Measurements from ENCODE around the gene CHIT1. TPM values are rescaled to one million over a fixed set of nuclear protein-coding genes. Genes with fewer than 3 reads are reported as not detected.

The CHIT1 gene
- polyA plus RNA-seq, 1 donor from 2014 or later = not detected

DNA sequence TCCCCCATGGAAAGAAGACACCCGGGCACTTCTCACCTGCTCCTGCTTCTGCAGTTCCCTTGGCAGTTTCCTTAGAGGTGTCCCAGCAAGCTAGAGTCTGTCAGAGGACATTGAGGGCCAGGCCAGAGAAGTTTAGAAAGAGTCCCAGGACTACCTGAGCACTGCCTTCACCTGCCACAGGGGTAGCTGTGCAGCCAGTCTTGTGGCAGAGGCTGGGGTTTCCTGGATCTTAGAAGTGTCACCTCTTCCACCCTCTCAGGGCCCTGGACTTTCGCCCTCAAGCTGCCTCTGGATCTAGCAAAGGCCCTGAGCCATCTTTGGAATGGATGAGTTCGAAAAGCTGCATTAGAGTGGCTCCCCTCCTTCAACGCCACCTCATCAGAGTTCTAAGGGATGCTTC lies 41.0 kb upstream of the CHIT1 start:
- Histone ChIP-seq H3K9me3 (ENCODE audit: low read length) (no peaks in the 10 kb centered on the region), H4K20me1 (ENCODE audit: insufficient read depth) (no peaks in the 10 kb centered on the region), H3K27me3 (ENCODE audit: insufficient read depth, low read depth, low read length) (no peaks in the 10 kb centered on the region), H3K4me3 (ENCODE audit: low read length) (no peak overlapping the region), H3K36me3 (ENCODE audit: insufficient read depth, low read length) (no peaks in the 10 kb centered on the region), H3K4me2 (ENCODE audit: low read length) (no peak overlapping the region), H3K79me2 (replicated peaks; ENCODE audit: insufficient read depth, low read length) (no peaks in the 10 kb centered on the region), H3K27ac (ENCODE audit: low read length) (no peak overlapping the region), H3F3A (ENCODE audit: insufficient read depth, low read length, poor library complexity, severe bottlenecking) (no peaks in the 10 kb centered on the region), H2AFZ (ENCODE audit: low read depth, low read length) (no peak overlapping the region), H3K9me2 (ENCODE audit: insufficient read depth, low read length) (no peaks in the 10 kb centered on the region), H3K9ac (ENCODE audit: low read length) (no peak overlapping the region)
- TF ChIP-seq MXI1 (conservative IDR thresholded peaks at IDR 0.05; ENCODE audit: poor library complexity, severe bottlenecking) (no peak), POLR2AphosphoS5 (IDR thresholded peaks at IDR 0.05) (no peak), EP300 (conservative IDR thresholded peaks at IDR 0.05; ENCODE audit: poor library complexity, severe bottlenecking) (no peak), RAD21 (conservative IDR thresholded peaks at IDR 0.05) (no peak), EZH2 (IDR thresholded peaks at IDR 0.05; ENCODE audit: borderline replicate concordance, insufficient read depth, low read length, poor library complexity, severe bottlenecking) (no peak), SMC3 (conservative IDR thresholded peaks at IDR 0.05; ENCODE audit: poor library complexity) (no peak), TAF1 (IDR thresholded peaks at IDR 0.05; ENCODE audit: low read depth) (no peak)
- TF ChIP-seq, protein P1, sequence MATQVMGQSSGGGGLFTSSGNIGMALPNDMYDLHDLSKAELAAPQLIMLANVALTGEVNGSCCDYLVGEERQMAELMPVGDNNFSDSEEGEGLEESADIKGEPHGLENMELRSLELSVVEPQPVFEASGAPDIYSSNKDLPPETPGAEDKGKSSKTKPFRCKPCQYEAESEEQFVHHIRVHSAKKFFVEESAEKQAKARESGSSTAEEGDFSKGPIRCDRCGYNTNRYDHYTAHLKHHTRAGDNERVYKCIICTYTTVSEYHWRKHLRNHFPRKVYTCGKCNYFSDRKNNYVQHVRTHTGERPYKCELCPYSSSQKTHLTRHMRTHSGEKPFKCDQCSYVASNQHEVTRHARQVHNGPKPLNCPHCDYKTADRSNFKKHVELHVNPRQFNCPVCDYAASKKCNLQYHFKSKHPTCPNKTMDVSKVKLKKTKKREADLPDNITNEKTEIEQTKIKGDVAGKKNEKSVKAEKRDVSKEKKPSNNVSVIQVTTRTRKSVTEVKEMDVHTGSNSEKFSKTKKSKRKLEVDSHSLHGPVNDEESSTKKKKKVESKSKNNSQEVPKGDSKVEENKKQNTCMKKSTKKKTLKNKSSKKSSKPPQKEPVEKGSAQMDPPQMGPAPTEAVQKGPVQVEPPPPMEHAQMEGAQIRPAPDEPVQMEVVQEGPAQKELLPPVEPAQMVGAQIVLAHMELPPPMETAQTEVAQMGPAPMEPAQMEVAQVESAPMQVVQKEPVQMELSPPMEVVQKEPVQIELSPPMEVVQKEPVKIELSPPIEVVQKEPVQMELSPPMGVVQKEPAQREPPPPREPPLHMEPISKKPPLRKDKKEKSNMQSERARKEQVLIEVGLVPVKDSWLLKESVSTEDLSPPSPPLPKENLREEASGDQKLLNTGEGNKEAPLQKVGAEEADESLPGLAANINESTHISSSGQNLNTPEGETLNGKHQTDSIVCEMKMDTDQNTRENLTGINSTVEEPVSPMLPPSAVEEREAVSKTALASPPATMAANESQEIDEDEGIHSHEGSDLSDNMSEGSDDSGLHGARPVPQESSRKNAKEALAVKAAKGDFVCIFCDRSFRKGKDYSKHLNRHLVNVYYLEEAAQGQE (IDR thresholded peaks at IDR 0.05; ENCODE audit: borderline replicate concordance) = no peak
- TF ChIP-seq, protein P2, sequence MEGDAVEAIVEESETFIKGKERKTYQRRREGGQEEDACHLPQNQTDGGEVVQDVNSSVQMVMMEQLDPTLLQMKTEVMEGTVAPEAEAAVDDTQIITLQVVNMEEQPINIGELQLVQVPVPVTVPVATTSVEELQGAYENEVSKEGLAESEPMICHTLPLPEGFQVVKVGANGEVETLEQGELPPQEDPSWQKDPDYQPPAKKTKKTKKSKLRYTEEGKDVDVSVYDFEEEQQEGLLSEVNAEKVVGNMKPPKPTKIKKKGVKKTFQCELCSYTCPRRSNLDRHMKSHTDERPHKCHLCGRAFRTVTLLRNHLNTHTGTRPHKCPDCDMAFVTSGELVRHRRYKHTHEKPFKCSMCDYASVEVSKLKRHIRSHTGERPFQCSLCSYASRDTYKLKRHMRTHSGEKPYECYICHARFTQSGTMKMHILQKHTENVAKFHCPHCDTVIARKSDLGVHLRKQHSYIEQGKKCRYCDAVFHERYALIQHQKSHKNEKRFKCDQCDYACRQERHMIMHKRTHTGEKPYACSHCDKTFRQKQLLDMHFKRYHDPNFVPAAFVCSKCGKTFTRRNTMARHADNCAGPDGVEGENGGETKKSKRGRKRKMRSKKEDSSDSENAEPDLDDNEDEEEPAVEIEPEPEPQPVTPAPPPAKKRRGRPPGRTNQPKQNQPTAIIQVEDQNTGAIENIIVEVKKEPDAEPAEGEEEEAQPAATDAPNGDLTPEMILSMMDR (IDR thresholded peaks at IDR 0.05; ENCODE audit: poor library complexity, severe bottlenecking) = no peak

DNA sequence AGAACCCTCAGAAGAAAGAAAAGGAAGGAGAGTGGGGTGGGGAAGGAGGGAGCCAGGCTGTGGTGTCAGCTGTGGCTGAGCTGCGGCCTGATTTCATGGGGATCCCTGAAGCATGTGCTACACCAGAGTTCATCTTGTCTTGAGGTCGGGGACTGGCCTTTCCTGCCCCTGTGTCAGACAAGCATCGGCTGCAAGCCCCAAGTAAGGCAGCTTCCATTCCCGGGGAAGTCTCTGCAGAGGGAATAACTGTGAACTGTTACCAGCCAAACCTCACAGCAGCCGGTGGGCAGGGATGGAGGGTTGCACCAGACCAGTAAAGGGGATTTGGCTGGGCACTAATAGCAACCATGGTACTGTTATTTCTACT lies 40.2 kb upstream of the CHIT1 start:
- H3K9me3 ChIP-seq (ENCODE audit: low read length) = no peaks in the 10 kb centered on the region
- H3K79me2 ChIP-seq (replicated peaks; ENCODE audit: insufficient read depth, low read length) = no peaks in the 10 kb centered on the region
- TF ChIP-seq EZH2 (IDR thresholded peaks at IDR 0.05; ENCODE audit: borderline replicate concordance, insufficient read depth, low read length, poor library complexity, severe bottlenecking) (no peak), SMC3 (conservative IDR thresholded peaks at IDR 0.05; ENCODE audit: poor library complexity) (no peak), POLR2AphosphoS5 (IDR thresholded peaks at IDR 0.05) (no peak), EP300 (conservative IDR thresholded peaks at IDR 0.05; ENCODE audit: poor library complexity, severe bottlenecking) (no peak)
- TF ChIP-seq, protein P2 (IDR thresholded peaks at IDR 0.05; ENCODE audit: poor library complexity, severe bottlenecking) = no peak
- no peak overlapping the region for H3K4me3 ChIP-seq (ENCODE audit: low read length)
- H3K27ac ChIP-seq (ENCODE audit: low read length) = no peak overlapping the region
- no peaks in the 10 kb centered on the region for H3K9me2 ChIP-seq (ENCODE audit: insufficient read depth, low read length)
- H3K4me2 ChIP-seq (ENCODE audit: low read length) = no peak overlapping the region
- no peak overlapping the region for H3K9ac ChIP-seq (ENCODE audit: low read length)
- no peaks in the 10 kb centered on the region for H3K36me3 ChIP-seq (ENCODE audit: insufficient read depth, low read length)
- H2AFZ ChIP-seq (ENCODE audit: low read depth, low read length) = no peak overlapping the region
- no peaks in the 10 kb centered on the region for H4K20me1 ChIP-seq (ENCODE audit: insufficient read depth)
- H3F3A ChIP-seq (ENCODE audit: insufficient read depth, low read length, poor library complexity, severe bottlenecking) = no peaks in the 10 kb centered on the region
- H3K27me3 ChIP-seq (ENCODE audit: insufficient read depth, low read depth, low read length) = no peaks in the 10 kb centered on the region
